ENCODE data around the gene NXPH2. TPM values are rescaled to one million over a fixed set of nuclear protein-coding genes. Genes with fewer than 3 reads are reported as not detected.

The NXPH2 gene
- total RNA-seq, 1 experiment from 2014 or later, result not detected

- intact Hi-C loops (cut with micrococcal nuclease), result no loop called here
These were observed 159.8 kb downstream of the NXPH2 start for GRCh38 chr2:138620431-138620830.

More at GRCh38 chr2:138620431-138620830, 159.8 kb downstream of the NXPH2 start:
- TF ChIP-seq, protein P1, sequence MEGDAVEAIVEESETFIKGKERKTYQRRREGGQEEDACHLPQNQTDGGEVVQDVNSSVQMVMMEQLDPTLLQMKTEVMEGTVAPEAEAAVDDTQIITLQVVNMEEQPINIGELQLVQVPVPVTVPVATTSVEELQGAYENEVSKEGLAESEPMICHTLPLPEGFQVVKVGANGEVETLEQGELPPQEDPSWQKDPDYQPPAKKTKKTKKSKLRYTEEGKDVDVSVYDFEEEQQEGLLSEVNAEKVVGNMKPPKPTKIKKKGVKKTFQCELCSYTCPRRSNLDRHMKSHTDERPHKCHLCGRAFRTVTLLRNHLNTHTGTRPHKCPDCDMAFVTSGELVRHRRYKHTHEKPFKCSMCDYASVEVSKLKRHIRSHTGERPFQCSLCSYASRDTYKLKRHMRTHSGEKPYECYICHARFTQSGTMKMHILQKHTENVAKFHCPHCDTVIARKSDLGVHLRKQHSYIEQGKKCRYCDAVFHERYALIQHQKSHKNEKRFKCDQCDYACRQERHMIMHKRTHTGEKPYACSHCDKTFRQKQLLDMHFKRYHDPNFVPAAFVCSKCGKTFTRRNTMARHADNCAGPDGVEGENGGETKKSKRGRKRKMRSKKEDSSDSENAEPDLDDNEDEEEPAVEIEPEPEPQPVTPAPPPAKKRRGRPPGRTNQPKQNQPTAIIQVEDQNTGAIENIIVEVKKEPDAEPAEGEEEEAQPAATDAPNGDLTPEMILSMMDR (IDR thresholded peaks at IDR 0.05; ENCODE audit: unreplicated experiment), result no peak
- DNase-seq (ENCODE audit: unreplicated experiment), result no peak
- BruUV-seq (replicated peaks), result no TSS peak
- H3K36me3 Mint-ChIP-seq (ENCODE audit: insufficient read depth, unreplicated experiment), result no peaks in the 10 kb centered on the region
- H3K27me3 Mint-ChIP-seq (ENCODE audit: insufficient read depth, unreplicated experiment), result no peaks in the 10 kb centered on the region
- no peak overlapping the region for H3K4me3 Mint-ChIP-seq (ENCODE audit: unreplicated experiment)
- no peak overlapping the region for H3K27ac Mint-ChIP-seq (ENCODE audit: low read depth, unreplicated experiment)
- CTCF ChIA-PET, result interaction anchor here (1.3 kb wide), 1 partner anchor 166 kb away, joined by 5 read pairs; no protein-coding TSS in a partner anchor
- peaks cover under 1% of the 10 kb centered on the region for H3K4me1 Mint-ChIP-seq (ENCODE audit: insufficient read depth, unreplicated experiment)
- H3K9me3 Mint-ChIP-seq (ENCODE audit: unreplicated experiment), result no peaks in the 10 kb centered on the region
- POLR2A ChIA-PET, result interaction anchor here (0.5 kb wide), 1 partner anchor 113 kb away, joined by 3 read pairs; no protein-coding TSS in a partner anchor
